Hepatocyte (in vitro differentiated cells): Measurements from ENCODE around the gene ANKRD31. TPM values are rescaled to one million over a fixed set of nuclear protein-coding genes. Genes with fewer than 3 reads are reported as not detected.

Experiments used
- DNase-seq: peaks from one replicate; pipeline ENCODE4 v3.0.0-alpha.2; 2016; ENCODE audit warnings: low spot score
- H2AFZ ChIP-seq: fragments of 200-600 bp; sonication (generic); 2 replicates; pipeline ENCODE4 v1.6.0; 2016; ENCODE audit warnings: antibody characterized with exemption, mild to moderate bottlenecking
- H3K27ac ChIP-seq: fragments of 200-600 bp; sonication (generic); 2 replicates; pipeline ENCODE4 v1.5.1; 2016; ENCODE audit warnings: mild to moderate bottlenecking
- H3K27me3 ChIP-seq: fragments of 200-600 bp; sonication (generic); 2 replicates; pipeline ENCODE4 v1.6.1; 2016
- H3K36me3 ChIP-seq: fragments of 200-600 bp; sonication (generic); replicated peaks from 2 replicates; pipeline ENCODE4 v1.5.1; 2016; ENCODE audit warnings: low read depth; ENCODE audit not compliant: insufficient read depth
- H3K4me1 ChIP-seq: fragments of 200-600 bp; sonication (generic); 2 replicates; pipeline ENCODE4 v1.5.1; 2016; ENCODE audit warnings: mild to moderate bottlenecking, moderate library complexity; ENCODE audit not compliant: insufficient read depth
- H3K4me2 ChIP-seq: fragments of 200-600 bp; sonication (generic); 2 replicates; pipeline ENCODE4 v1.6.0; 2016
- H3K4me3 ChIP-seq: fragments of 200-600 bp; sonication (generic); 2 replicates; pipeline ENCODE4 v1.5.1; 2016; ENCODE audit warnings: mild to moderate bottlenecking
- H3K79me2 ChIP-seq: fragments of 200-600 bp; sonication (generic); 2 replicates; pipeline ENCODE4 v1.6.0; 2017; ENCODE audit warnings: mild to moderate bottlenecking
- H3K9me2 ChIP-seq: fragments of 200-600 bp; sonication (generic); replicated peaks from 2 replicates; pipeline ENCODE4 v1.6.0; 2017; ENCODE audit warnings: mild to moderate bottlenecking; ENCODE audit not compliant: insufficient read depth
- H3K9me3 ChIP-seq: fragments of 200-600 bp; sonication (generic); 2 replicates; pipeline ENCODE4 v1.5.1; 2016; ENCODE audit warnings: low read depth, mild to moderate bottlenecking
- H4K20me1 ChIP-seq: fragments of 200-600 bp; sonication (generic); 2 replicates; pipeline ENCODE4 v1.6.0; 2016; ENCODE audit warnings: mild to moderate bottlenecking; ENCODE audit not compliant: insufficient read depth, poor library complexity, severe bottlenecking
- CTCF ChIP-seq: fragments of 200-600 bp; sonication (generic); IDR thresholded peaks from 2 replicates; pipeline ENCODE4 v1.5.1; 2016; ENCODE audit warnings: antibody characterized with exemption, mild to moderate bottlenecking; ENCODE audit not compliant: poor library complexity
- EZH2 ChIP-seq: fragments of 200-600 bp; sonication (generic); IDR thresholded peaks from 2 replicates; pipeline ENCODE4 v1.6.1; 2016; ENCODE audit warnings: antibody characterized with exemption, mild to moderate bottlenecking, borderline replicate concordance
- EZH2phosphoT487 ChIP-seq: fragments of 200-600 bp; sonication (generic); IDR thresholded peaks from one replicate; pipeline ENCODE4 v1.6.1; 2018; ENCODE audit warnings: antibody characterized with exemption, mild to moderate bottlenecking, low read depth, moderate library complexity; ENCODE audit not compliant: unreplicated experiment, severe bottlenecking
- WGBS: methylation state at CpG from one replicate; pipeline ENCODE4 v1.1.6; 2016; ENCODE audit warnings: low lambda C conversion rate; ENCODE audit errors: missing lambda C conversion rate; 5-methylcytosine and 5-hydroxymethylcytosine counted together
- polyA plus RNA-seq: library from polyadenylated mRNA; unstranded; fragments of >200 nt; fragmentation: Nextera tagmentation; extraction: Ambion mirVana; gene quantifications from 2 replicates; pipeline ENCODE4 v1.2.1, GENCODE V29; 2016
- total RNA-seq: library from RNA; depleted of rRNA; stranded (reverse); fragments of >200 nt; gene quantifications from 2 replicates; pipeline ENCODE4 v1.2.3, GENCODE V29; 2014

ANKRD31 gene
- total and polyA plus RNA-seq, 2 experiments from 2014 or later: 0.19 to 0.47 TPM

DNA sequence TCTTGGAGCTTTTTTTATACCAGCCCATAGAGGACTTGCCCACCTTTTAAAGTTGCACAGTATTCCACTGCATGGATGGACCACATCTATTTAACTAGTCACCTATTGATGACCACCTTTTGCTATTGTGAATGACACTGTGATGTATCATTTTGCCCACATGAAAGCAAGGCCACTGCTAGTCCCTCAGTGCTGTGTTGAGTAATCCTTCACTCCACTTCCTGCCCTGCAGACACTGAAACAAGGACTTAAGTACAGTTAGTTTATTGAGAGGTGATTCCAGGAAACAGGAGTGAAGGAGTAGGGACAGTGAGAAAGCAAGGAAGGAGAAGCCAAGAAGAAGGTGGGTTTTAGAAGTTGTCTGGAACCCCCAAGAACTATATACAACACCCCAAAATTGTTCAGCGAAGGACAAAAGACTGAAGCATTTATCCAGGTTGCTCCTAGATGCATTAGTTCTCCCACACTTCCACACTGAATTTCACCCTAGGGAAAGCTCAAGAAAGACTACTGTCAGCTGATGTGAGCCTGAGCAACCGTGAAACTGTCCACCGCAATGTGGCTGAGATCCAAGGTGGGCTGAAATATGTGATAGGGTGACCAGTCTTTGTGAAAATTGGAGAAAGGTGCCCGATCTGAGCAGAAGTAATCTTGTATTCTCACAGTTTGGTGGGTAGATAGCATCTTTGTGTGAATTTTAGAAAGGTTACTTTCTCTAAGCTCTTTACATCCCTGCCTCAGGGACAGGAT, 45.2 kb upstream of the ANKRD31 start:
- no peaks in the 10 kb centered on the region for H3K9me3 ChIP-seq
- TF ChIP-seq EZH2phosphoT487 (no peak), EZH2 (no peak), CTCF (no peak)
- H3K27ac ChIP-seq: no peak overlapping the region
- no peak overlapping the region for H3K4me2 ChIP-seq
- no peak overlapping the region for H3K4me3 ChIP-seq
- H4K20me1 ChIP-seq: no peaks in the 10 kb centered on the region
- DNase-seq: no peak
- H3K36me3 ChIP-seq: no peaks in the 10 kb centered on the region
- no peaks in the 10 kb centered on the region for H3K79me2 ChIP-seq
- no peaks in the 10 kb centered on the region for H3K4me1 ChIP-seq
- H3K9me2 ChIP-seq: no peaks in the 10 kb centered on the region
- WGBS: 92% methylated on average over 4 of the region's 4 CpGs
- H3K27me3 ChIP-seq: no peaks in the 10 kb centered on the region
- no peak overlapping the region for H2AFZ ChIP-seq

DNA sequence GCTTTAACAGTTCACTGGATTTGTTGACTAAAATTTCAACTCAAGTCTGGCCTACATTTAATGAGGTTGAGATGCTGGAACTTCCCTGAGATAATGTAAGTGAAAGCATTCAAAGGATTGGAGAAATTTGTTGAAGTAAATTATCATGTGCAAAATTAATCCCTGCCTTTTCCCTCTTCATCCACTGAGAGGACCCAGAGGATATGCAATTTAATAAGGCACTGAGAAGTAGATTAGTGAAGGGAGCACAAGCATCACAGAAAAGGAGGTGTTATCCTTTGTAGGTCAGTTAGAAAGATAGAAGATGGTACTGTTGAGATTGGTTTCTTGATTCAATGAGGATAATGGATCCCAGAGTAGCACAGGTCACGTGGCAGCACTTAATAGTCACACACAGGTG, 42.6 kb upstream of the ANKRD31 start:
- TF ChIP-seq EZH2 (no peak), CTCF (no peak), EZH2phosphoT487 (no peak)
- no peaks in the 10 kb centered on the region for H3K4me1 ChIP-seq
- no peaks in the 10 kb centered on the region for H3K36me3 ChIP-seq
- 79% methylated on average over 1 of the region's 1 CpG for WGBS
- no peaks in the 10 kb centered on the region for H3K9me3 ChIP-seq
- DNase-seq: no peak
- H3K4me2 ChIP-seq: no peak overlapping the region
- H3K9me2 ChIP-seq: no peaks in the 10 kb centered on the region
- H3K79me2 ChIP-seq: no peaks in the 10 kb centered on the region
- H3K4me3 ChIP-seq: no peak overlapping the region
- H3K27me3 ChIP-seq: no peaks in the 10 kb centered on the region
- H2AFZ ChIP-seq: no peak overlapping the region
- no peak overlapping the region for H3K27ac ChIP-seq
- H4K20me1 ChIP-seq: no peaks in the 10 kb centered on the region

GRCh38 chr5:75277463-75277862, 40.8 kb upstream of the ANKRD31 start:
- Histone ChIP-seq H3K27me3 (no peaks in the 10 kb centered on the region), H3K4me1 (no peaks in the 10 kb centered on the region), H3K4me3 (no peak overlapping the region), H4K20me1 (no peaks in the 10 kb centered on the region), H3K36me3 (no peaks in the 10 kb centered on the region), H3K27ac (peak overlapping the region; percentile 65), H3K9me3 (no peaks in the 10 kb centered on the region), H3K9me2 (no peaks in the 10 kb centered on the region), H3K4me2 (no peak overlapping the region), H2AFZ (no peak overlapping the region), H3K79me2 (no peaks in the 10 kb centered on the region)
- DNase-seq: peak; percentile 68
- TF ChIP-seq EZH2 (no peak), EZH2phosphoT487 (no peak), CTCF (no peak)
- WGBS: 66% methylated on average over 4 of the region's 4 CpGs
